WTC11 (cell line): ENCODE results near the gene CPNE1. TPM values are rescaled to one million over a fixed set of nuclear protein-coding genes. Genes with fewer than 3 reads are reported as not detected.
A peak's percentile ranks its signal among the peaks of the same experiment; 100 is the strongest.

Experiments used
- ATAC-seq: fragments of 200-7000 bp; cut with Tn5 transposase; 2 replicates; pipeline ENCODE4 v1.10.0; 2021; ENCODE audit warnings: mild to moderate bottlenecking, moderate library complexity
- CTCF ChIA-PET: fragments of 300-600 bp; sonication (Branson Sonifier 250); formaldehyde crosslinking; loops from one replicate; lab custom pipeline; 2021; ENCODE audit warnings: antibody characterized with exemption; lab: Charles Lee
- POLR2A ChIA-PET: fragments of 350-600 bp; sonication (Branson Sonifier 250); formaldehyde crosslinking; loops from one replicate; lab custom pipeline; 2021; ENCODE audit warnings: antibody characterized with exemption; lab: Charles Lee
- DNase-seq: peaks from one replicate; pipeline ENCODE4 v3.0.0; 2021; ENCODE audit warnings: low spot score
- H3K27ac Mint-ChIP-seq: 2 replicates; pipeline ENCODE4 v1.8.0; 2021; ENCODE audit warnings: mixed read lengths
- H3K27me3 Mint-ChIP-seq: 2 replicates; pipeline ENCODE4 v1.8.0; 2021; ENCODE audit warnings: low read depth, mild to moderate bottlenecking, moderate library complexity, mixed read lengths
- H3K36me3 Mint-ChIP-seq: 2 replicates; pipeline ENCODE4 v1.8.0; 2021; ENCODE audit warnings: mixed read lengths
- H3K4me1 Mint-ChIP-seq: 2 replicates; pipeline ENCODE4 v1.8.0; 2022; ENCODE audit warnings: mixed read lengths
- H3K4me3 Mint-ChIP-seq: 2 replicates; pipeline ENCODE4 v1.8.0; 2021; ENCODE audit warnings: mild to moderate bottlenecking, moderate library complexity, mixed read lengths
- H3K9me3 Mint-ChIP-seq: 2 replicates; pipeline ENCODE4 v1.8.0; 2021; ENCODE audit warnings: mixed read lengths
- CREM ChIP-seq: sonication (generic); formaldehyde crosslinking; IDR thresholded peaks from 2 replicates; pipeline ENCODE4 v1.8.1; 2022; ENCODE audit warnings: mild to moderate bottlenecking, missing genetic modification reagents, moderate library complexity
- EMX1 ChIP-seq: fragments of 250-450 bp; sonication (Bioruptor Pico); IDR thresholded peaks from 2 replicates; pipeline ENCODE4 v1.8.0; 2021; ENCODE audit warnings: mild to moderate bottlenecking
- ESRRA ChIP-seq: sonication (generic); formaldehyde crosslinking; IDR thresholded peaks from 2 replicates; pipeline ENCODE4 v1.8.1; 2022; ENCODE audit warnings: mild to moderate bottlenecking, missing genetic modification reagents, borderline replicate concordance
- GRHL2 ChIP-seq: fragments of 250-450 bp; sonication (Bioruptor Pico); IDR thresholded peaks from 2 replicates; pipeline ENCODE4 v1.8.0; 2022; ENCODE audit warnings: mild to moderate bottlenecking, moderate library complexity; ENCODE audit not compliant: insufficient replicate concordance, severe bottlenecking
- HMGA2 ChIP-seq: fragments of 250-450 bp; sonication (Bioruptor Pico); IDR thresholded peaks from 2 replicates; pipeline ENCODE4 v1.4.0; 2021; ENCODE audit warnings: mild to moderate bottlenecking, moderate library complexity
- IRF2 ChIP-seq: sonication (generic); formaldehyde crosslinking; IDR thresholded peaks from 2 replicates; pipeline ENCODE4 v1.8.0; 2022; ENCODE audit warnings: low read depth, missing genetic modification reagents, borderline replicate concordance
- JAZF1 ChIP-seq: fragments of 250-450 bp; sonication (Bioruptor Pico); IDR thresholded peaks from 2 replicates; pipeline ENCODE4 v1.9.0; 2021; ENCODE audit warnings: moderate library complexity, mild to moderate bottlenecking, inconsistent platforms
- KAT7 ChIP-seq: sonication (generic); formaldehyde crosslinking; IDR thresholded peaks from 2 replicates; pipeline ENCODE4 v1.8.1; 2023; ENCODE audit warnings: missing genetic modification reagents, mild to moderate bottlenecking, borderline replicate concordance
- NR2C2 ChIP-seq: sonication (generic); formaldehyde crosslinking; IDR thresholded peaks from 2 replicates; pipeline ENCODE4 v1.8.0; 2022; ENCODE audit warnings: mild to moderate bottlenecking, missing genetic modification reagents
- SMAD3 ChIP-seq: sonication (generic); formaldehyde crosslinking; IDR thresholded peaks from 2 replicates; pipeline ENCODE4 v1.8.0; 2022; ENCODE audit warnings: missing genetic modification reagents, mild to moderate bottlenecking, borderline replicate concordance
- SP1 ChIP-seq: sonication (generic); formaldehyde crosslinking; conservative IDR thresholded peaks from 2 replicates; pipeline ENCODE4 v1.8.1; 2022; ENCODE audit warnings: missing genetic modification reagents
- TCF7 ChIP-seq: sonication (generic); formaldehyde crosslinking; IDR thresholded peaks from 2 replicates; pipeline ENCODE4 v1.8.0; 2022; ENCODE audit warnings: mild to moderate bottlenecking, low read depth, missing genetic modification reagents, moderate library complexity
- TP53 ChIP-seq: sonication (generic); formaldehyde crosslinking; IDR thresholded peaks from 2 replicates; pipeline ENCODE4 v1.8.1; 2023; ENCODE audit warnings: mild to moderate bottlenecking, missing genetic modification reagents
- ZNF232 ChIP-seq: sonication (generic); formaldehyde crosslinking; IDR thresholded peaks from 2 replicates; pipeline ENCODE4 v1.8.0; 2022; ENCODE audit warnings: mild to moderate bottlenecking, missing genetic modification reagents
- total RNA-seq: library from RNA; stranded (reverse); gene quantifications from 3 replicates; pipeline ENCODE4 v1.2.3, GENCODE V29; 2021
- TF ChIP-seq, protein P1 (sequence below): sonication (generic); formaldehyde crosslinking; IDR thresholded peaks from 2 replicates; pipeline ENCODE4 v1.8.1; 2023; ENCODE audit warnings: mild to moderate bottlenecking, missing genetic modification reagents, moderate library complexity
- TF ChIP-seq, protein P2 (sequence below): sonication (generic); formaldehyde crosslinking; IDR thresholded peaks from 2 replicates; pipeline ENCODE4 v1.8.1; 2023; ENCODE audit warnings: mild to moderate bottlenecking, missing genetic modification reagents
- TF ChIP-seq, protein P3 (sequence below): sonication (generic); formaldehyde crosslinking; IDR thresholded peaks from 2 replicates; pipeline ENCODE4 v1.8.1; 2023; ENCODE audit warnings: mild to moderate bottlenecking, moderate library complexity, missing genetic modification reagents
- TF ChIP-seq, protein P4 (sequence below): fragments of 250-450 bp; sonication (Bioruptor Pico); IDR thresholded peaks from 2 replicates; pipeline ENCODE4 v2.1.2; 2022; ENCODE audit warnings: mild to moderate bottlenecking, moderate library complexity
- TF ChIP-seq, protein P5 (sequence below): sonication (generic); formaldehyde crosslinking; IDR thresholded peaks from 2 replicates; pipeline ENCODE4 v1.8.1; 2023; ENCODE audit warnings: mild to moderate bottlenecking, missing genetic modification reagents
- TF ChIP-seq, protein P6 (sequence below): sonication (generic); formaldehyde crosslinking; IDR thresholded peaks from 2 replicates; pipeline ENCODE4 v1.8.1; 2023; ENCODE audit warnings: mild to moderate bottlenecking, missing genetic modification reagents, moderate library complexity
- TF ChIP-seq, protein P7 (sequence below): fragments of 250-450 bp; sonication (Bioruptor Pico); conservative IDR thresholded peaks from 2 replicates; pipeline ENCODE4 v1.9.0; 2021; ENCODE audit warnings: mild to moderate bottlenecking
- TF ChIP-seq, protein P8 (sequence below): sonication (generic); formaldehyde crosslinking; IDR thresholded peaks from 2 replicates; pipeline ENCODE4 v1.8.1; 2022; ENCODE audit warnings: mild to moderate bottlenecking, missing genetic modification reagents, moderate library complexity, borderline replicate concordance

CPNE1 gene
- total RNA-seq, 1 experiment from 2014 or later = 312 TPM

DNA sequence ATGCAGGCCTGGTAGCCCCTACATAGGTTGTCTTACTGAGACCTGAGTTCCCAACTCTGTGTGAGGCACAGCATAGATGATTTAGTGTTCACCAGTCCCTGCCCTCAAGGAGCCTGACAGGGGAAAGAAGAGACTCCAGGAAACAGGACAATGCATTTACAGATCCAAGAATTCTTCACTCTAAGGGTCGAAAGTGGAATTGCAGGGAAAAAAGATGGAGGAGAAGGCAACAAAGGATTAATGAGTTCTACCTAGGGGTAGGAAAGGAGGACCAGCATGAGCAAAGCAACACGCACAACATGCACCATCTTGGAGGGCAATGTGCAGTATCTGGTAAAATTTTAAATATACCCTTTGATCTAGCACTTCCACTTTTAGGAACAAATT lies 43.1 kb downstream of the CPNE1 start:
- ChIA-PET POLR2A (interaction anchor here (1.0 to 1.5 kb wide), 2 partner anchors 17 to 121 kb away, joined by 3 to 6 read pairs; partner anchors contain the start of gene RBM39), CTCF (interaction anchor here (0.7 to 6.7 kb wide), 6 partner anchors 14 to 53 kb away, joined by 3 to 62 read pairs (median 3); no protein-coding TSS in a partner anchor)
- ATAC-seq = no peak
- Mint-ChIP-seq H3K9me3 (peaks cover 4% of the 10 kb centered on the region; the same call in 1 of the 2 replicates), H3K27ac (peak overlapping the region; percentile 36; the same call in 1 of the 2 replicates), H3K36me3 (peaks cover 18% of the 10 kb centered on the region), H3K4me1 (peaks cover 15% of the 10 kb centered on the region), H3K27me3 (peaks cover 11% of the 10 kb centered on the region), H3K4me3 (no peak overlapping the region)
- no peak for DNase-seq
- no peak for TF ChIP-seq GRHL2 (CRISPR knock-in tag)
- no peak for TF ChIP-seq CREM
- no peak for TF ChIP-seq JAZF1 (CRISPR knock-in tag)
- TF ChIP-seq, protein P1, sequence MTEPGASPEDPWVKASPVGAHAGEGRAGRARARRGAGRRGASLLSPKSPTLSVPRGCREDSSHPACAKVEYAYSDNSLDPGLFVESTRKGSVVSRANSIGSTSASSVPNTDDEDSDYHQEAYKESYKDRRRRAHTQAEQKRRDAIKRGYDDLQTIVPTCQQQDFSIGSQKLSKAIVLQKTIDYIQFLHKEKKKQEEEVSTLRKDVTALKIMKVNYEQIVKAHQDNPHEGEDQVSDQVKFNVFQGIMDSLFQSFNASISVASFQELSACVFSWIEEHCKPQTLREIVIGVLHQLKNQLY = no peak
- TF ChIP-seq TCF7 (CRISPR knock-in tag) = no peak
- no peak for TF ChIP-seq NR2C2
- TF ChIP-seq, protein P2, sequence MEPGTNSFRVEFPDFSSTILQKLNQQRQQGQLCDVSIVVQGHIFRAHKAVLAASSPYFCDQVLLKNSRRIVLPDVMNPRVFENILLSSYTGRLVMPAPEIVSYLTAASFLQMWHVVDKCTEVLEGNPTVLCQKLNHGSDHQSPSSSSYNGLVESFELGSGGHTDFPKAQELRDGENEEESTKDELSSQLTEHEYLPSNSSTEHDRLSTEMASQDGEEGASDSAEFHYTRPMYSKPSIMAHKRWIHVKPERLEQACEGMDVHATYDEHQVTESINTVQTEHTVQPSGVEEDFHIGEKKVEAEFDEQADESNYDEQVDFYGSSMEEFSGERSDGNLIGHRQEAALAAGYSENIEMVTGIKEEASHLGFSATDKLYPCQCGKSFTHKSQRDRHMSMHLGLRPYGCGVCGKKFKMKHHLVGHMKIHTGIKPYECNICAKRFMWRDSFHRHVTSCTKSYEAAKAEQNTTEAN = no peak
- no peak for TF ChIP-seq HMGA2 (CRISPR knock-in tag)
- TF ChIP-seq, protein P3, sequence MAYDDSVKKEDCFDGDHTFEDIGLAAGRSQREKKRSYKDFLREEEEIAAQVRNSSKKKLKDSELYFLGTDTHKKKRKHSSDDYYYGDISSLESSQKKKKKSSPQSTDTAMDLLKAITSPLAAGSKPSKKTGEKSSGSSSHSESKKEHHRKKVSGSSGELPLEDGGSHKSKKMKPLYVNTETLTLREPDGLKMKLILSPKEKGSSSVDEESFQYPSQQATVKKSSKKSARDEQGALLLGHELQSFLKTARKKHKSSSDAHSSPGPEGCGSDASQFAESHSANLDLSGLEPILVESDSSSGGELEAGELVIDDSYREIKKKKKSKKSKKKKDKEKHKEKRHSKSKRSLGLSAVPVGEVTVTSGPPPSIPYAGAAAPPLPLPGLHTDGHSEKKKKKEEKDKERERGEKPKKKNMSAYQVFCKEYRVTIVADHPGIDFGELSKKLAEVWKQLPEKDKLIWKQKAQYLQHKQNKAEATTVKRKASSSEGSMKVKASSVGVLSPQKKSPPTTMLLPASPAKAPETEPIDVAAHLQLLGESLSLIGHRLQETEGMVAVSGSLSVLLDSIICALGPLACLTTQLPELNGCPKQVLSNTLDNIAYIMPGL (CRISPR knock-in tag) = no peak
- TF ChIP-seq SP1 = no peak

DNA sequence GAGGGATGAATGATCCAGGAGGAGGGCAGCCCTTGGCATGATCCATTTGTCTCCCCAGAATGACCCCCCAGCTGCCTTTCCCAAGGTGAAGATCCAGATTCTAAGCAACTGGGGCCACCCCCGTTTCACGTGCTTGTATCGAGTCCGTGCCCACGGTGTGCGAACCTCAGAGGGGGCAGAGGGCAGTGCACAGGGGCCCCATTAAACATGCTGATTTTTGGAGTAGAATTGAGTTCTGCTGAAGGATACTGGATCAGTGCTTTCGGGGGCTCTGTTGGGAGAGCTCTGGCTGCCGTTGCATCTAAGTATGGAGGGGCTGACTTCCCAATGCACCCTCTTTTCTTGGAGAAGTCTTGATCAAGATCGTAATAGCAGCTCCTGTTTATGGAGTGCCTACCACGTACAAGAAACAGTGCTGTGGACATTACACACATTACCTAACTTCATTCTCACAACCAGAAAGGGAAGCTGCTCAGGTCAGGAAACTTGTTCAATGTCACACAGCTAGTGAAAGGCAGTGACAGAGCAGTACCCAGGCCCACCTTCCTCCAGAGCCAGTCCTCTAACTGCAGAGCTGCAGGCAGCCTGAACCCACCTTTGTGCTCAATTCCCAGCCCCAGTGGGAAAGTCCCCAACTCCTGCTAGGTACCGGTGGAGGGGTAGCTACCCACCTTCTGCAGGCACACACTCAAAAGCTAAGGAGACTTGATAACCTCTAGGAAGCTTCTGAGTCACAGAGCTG lies 43.7 kb downstream of the CPNE1 start:
- H3K27me3 Mint-ChIP-seq = peaks cover 11% of the 10 kb centered on the region
- ATAC-seq = no peak
- ChIA-PET POLR2A (interaction anchor here (0.5 to 1.5 kb wide), 3 partner anchors 17 to 121 kb away, joined by 3 to 6 read pairs (median 3); partner anchors contain the start of gene RBM39), CTCF (interaction anchor here (0.6 to 6.7 kb wide), 8 partner anchors 10 to 87 kb away, joined by 3 to 62 read pairs (median 3); no protein-coding TSS in a partner anchor)
- H3K36me3 Mint-ChIP-seq = peaks cover 13% of the 10 kb centered on the region
- peaks cover 15% of the 10 kb centered on the region for H3K4me1 Mint-ChIP-seq
- no peak overlapping the region for H3K4me3 Mint-ChIP-seq
- DNase-seq = no peak
- peaks cover 4% of the 10 kb centered on the region; the same call in 1 of the 2 replicates for H3K9me3 Mint-ChIP-seq
- no peak overlapping the region for H3K27ac Mint-ChIP-seq
- TF ChIP-seq, protein P4, sequence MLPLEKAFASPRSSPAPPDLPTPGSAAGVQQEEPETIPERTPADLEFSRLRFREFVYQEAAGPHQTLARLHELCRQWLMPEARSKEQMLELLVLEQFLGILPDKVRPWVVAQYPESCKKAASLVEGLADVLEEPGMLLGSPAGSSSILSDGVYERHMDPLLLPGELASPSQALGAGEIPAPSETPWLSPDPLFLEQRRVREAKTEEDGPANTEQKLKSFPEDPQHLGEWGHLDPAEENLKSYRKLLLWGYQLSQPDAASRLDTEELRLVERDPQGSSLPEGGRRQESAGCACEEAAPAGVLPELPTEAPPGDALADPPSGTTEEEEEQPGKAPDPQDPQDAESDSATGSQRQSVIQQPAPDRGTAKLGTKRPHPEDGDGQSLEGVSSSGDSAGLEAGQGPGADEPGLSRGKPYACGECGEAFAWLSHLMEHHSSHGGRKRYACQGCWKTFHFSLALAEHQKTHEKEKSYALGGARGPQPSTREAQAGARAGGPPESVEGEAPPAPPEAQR = no peak
- TF ChIP-seq, protein P5, sequence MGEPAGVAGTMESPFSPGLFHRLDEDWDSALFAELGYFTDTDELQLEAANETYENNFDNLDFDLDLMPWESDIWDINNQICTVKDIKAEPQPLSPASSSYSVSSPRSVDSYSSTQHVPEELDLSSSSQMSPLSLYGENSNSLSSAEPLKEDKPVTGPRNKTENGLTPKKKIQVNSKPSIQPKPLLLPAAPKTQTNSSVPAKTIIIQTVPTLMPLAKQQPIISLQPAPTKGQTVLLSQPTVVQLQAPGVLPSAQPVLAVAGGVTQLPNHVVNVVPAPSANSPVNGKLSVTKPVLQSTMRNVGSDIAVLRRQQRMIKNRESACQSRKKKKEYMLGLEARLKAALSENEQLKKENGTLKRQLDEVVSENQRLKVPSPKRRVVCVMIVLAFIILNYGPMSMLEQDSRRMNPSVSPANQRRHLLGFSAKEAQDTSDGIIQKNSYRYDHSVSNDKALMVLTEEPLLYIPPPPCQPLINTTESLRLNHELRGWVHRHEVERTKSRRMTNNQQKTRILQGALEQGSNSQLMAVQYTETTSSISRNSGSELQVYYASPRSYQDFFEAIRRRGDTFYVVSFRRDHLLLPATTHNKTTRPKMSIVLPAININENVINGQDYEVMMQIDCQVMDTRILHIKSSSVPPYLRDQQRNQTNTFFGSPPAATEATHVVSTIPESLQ (CRISPR knock-in tag) = no peak
- no peak for TF ChIP-seq TP53 (CRISPR knock-in tag)
- TF ChIP-seq, protein P6, sequence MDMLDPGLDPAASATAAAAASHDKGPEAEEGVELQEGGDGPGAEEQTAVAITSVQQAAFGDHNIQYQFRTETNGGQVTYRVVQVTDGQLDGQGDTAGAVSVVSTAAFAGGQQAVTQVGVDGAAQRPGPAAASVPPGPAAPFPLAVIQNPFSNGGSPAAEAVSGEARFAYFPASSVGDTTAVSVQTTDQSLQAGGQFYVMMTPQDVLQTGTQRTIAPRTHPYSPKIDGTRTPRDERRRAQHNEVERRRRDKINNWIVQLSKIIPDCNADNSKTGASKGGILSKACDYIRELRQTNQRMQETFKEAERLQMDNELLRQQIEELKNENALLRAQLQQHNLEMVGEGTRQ (CRISPR knock-in tag) = no peak
- no peak for TF ChIP-seq SMAD3
- no peak for TF ChIP-seq TCF7 (CRISPR knock-in tag)
- TF ChIP-seq, protein P7, sequence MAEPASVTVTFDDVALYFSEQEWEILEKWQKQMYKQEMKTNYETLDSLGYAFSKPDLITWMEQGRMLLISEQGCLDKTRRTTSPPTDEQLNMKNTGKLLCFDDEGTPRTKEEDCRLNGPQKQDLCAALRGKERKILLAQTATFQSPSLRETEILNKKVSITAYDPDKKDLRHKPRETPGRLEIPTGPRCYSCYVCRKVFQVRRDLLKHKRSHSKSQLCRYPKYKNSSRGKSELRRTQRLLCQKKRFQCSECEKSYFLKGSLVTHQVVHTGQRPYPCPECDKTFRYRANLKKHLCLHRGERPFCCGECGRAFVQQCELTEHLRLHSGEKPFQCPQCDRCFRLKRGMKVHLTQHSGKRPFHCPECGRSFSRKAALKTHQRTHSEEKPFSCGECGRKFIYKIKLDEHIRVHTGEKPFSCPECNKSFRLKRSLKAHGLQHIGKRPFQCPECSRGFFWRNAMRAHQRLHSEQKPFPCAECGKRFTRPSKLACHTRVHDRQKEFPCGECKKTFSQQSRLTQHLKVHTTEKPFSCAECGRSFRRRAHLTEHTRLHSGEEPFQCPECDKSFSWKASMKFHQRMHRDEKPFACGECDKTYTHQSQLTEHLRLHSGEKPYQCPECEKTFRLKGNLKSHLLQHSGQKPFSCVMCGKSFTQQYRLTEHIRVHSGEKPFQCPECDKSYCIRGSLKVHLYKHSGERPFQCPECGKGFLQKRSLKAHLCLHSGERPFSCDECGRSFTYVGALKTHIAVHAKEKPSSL = no peak
- TF ChIP-seq GRHL2 (CRISPR knock-in tag) = no peak
- no peak for TF ChIP-seq ZNF232
- no peak for TF ChIP-seq ESRRA (CRISPR knock-in tag)
- no peak for TF ChIP-seq KAT7
- no peak for TF ChIP-seq EMX1 (CRISPR knock-in tag)
- TF ChIP-seq, protein P8, sequence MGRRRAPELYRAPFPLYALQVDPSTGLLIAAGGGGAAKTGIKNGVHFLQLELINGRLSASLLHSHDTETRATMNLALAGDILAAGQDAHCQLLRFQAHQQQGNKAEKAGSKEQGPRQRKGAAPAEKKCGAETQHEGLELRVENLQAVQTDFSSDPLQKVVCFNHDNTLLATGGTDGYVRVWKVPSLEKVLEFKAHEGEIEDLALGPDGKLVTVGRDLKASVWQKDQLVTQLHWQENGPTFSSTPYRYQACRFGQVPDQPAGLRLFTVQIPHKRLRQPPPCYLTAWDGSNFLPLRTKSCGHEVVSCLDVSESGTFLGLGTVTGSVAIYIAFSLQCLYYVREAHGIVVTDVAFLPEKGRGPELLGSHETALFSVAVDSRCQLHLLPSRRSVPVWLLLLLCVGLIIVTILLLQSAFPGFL (CRISPR knock-in tag) = no peak
- no peak for TF ChIP-seq IRF2 (CRISPR knock-in tag)
